K562 (cell line): ENCODE results near the gene DVL2. TPM values are rescaled to one million over a fixed set of nuclear protein-coding genes. Genes with fewer than 3 reads are reported as not detected.

Experiments
- CBFA2T2 ChIP-seq: fragments of 450-650 bp; conservative IDR thresholded peaks from 2 replicates; pipeline ENCODE4 v1.6.1; 2017; ENCODE audit warnings: mild to moderate bottlenecking
- CXXC5 ChIP-seq: fragments of 250-450 bp; sonication (Bioruptor Pico); IDR thresholded peaks from 2 replicates; pipeline ENCODE4 v1.8.0; 2022; ENCODE audit warnings: inconsistent platforms, mild to moderate bottlenecking, moderate library complexity
- ESRRA ChIP-seq: fragments of 450-650 bp; IDR thresholded peaks from 2 replicates; pipeline ENCODE4 v1.6.1; 2014; ENCODE audit warnings: low read depth, mild to moderate bottlenecking, moderate library complexity, borderline replicate concordance
- FOXA3 ChIP-seq, 2 experiments: fragments of 450-650 bp in 1 of 2; sonication (generic) in 1 of 2; formaldehyde crosslinking; IDR thresholded peaks in 1 of 2; conservative IDR thresholded peaks in 1 of 2; 2 replicates each; pipeline versions ENCODE4 v1.4.0 to v1.8.0; 2020 to 2022; ENCODE audit warnings: mild to moderate bottlenecking in 2 of 2, missing genetic modification reagents in 1 of 2
- HDAC1 ChIP-seq, 2 experiments: fragments of 450-650 bp; IDR thresholded peaks; 2 replicates each; pipeline ENCODE4 v1.6.1; 2016 to 2017; ENCODE audit warnings: inconsistent platforms in 1 of 2, mild to moderate bottlenecking in 1 of 2, moderate library complexity in 1 of 2
- L3MBTL2 ChIP-seq: fragments of 450-650 bp; IDR thresholded peaks from 2 replicates; pipeline ENCODE4 v1.6.1; 2016; ENCODE audit warnings: mild to moderate bottlenecking, moderate library complexity
- MCM7 ChIP-seq, 2 experiments: fragments of 450-650 bp; IDR thresholded peaks; 2 replicates each; pipeline ENCODE4 v1.6.1; 2016 to 2018
- MXI1 ChIP-seq: IDR thresholded peaks from 2 replicates; pipeline ENCODE4 v1.6.1; 2011; ENCODE audit warnings: low read depth, mild to moderate bottlenecking, improper control_type of control experiment, low read length
- RHOXF2B ChIP-seq: fragments of 250-450 bp; sonication (Bioruptor Pico); conservative IDR thresholded peaks from 2 replicates; pipeline ENCODE4 v1.5.1; 2021
- SIN3A ChIP-seq, 2 experiments: fragments of 150-350 bp in 1 of 2; IDR thresholded peaks; 2 replicates each; pipeline ENCODE4 v1.6.1; 2011 to 2016; ENCODE audit warnings: borderline replicate concordance in 2 of 2, low read depth in 2 of 2, low read length in 2 of 2, mild to moderate bottlenecking in 2 of 2, moderate library complexity in 2 of 2; ENCODE audit not compliant: control insufficient read depth in 1 of 2
- SRF ChIP-seq, 2 experiments: fragments of 250-450, 450-650 bp in 1 of 2; sonication (Bioruptor Pico) in 1 of 2; sonication (generic) in 1 of 2; formaldehyde crosslinking; IDR thresholded peaks; 2 replicates each; pipeline versions ENCODE4 v1.5.0 to v1.5.1; 2020 to 2022; ENCODE audit warnings: mild to moderate bottlenecking in 1 of 2, missing genetic modification reagents in 1 of 2
- STAT5B ChIP-seq: fragments of 250-450 bp; sonication (Bioruptor Pico); IDR thresholded peaks from 2 replicates; pipeline ENCODE4 v1.8.0; 2021; ENCODE audit warnings: mild to moderate bottlenecking, inconsistent platforms
- ZNF175 ChIP-seq: fragments of 200-800 bp; sonication (Bioruptor generic); IDR thresholded peaks from 2 replicates; pipeline ENCODE4 v1.6.1; 2016; ENCODE audit warnings: low read depth, mild to moderate bottlenecking, missing genetic modification characterization, missing compliant biosample characterization
- ZNF263 ChIP-seq: sonication (generic); formaldehyde crosslinking; IDR thresholded peaks from 2 replicates; pipeline ENCODE4 v1.8.0; 2022; ENCODE audit warnings: mild to moderate bottlenecking, missing genetic modification reagents, borderline replicate concordance
- polyA plus RNA-seq, 8 experiments: library from polyadenylated mRNA; depleted of rRNA in 4 of 8; stranded (reverse) in 5 of 8; unstranded in 3 of 8; fragments of >200 nt; fragmentation: Nextera tagmentation in 2 of 8; fragmentation: Illumina TruSeq in 1 of 8; extraction: Ambion mirVana in 2 of 8; extraction: Trizol in 1 of 8; gene quantifications; 2 replicates each; pipeline versions ENCODE4 v1.2.1 to v1.2.3, GENCODE V29; 2011 to 2014; ENCODE audit warnings: inconsistent platforms in 1 of 8, missing spikeins in 1 of 8
- total RNA-seq, 7 experiments: library from RNA; depleted of rRNA in 6 of 7; stranded (reverse); fragments of >200 nt in 6 of 7; fragmentation: Illumina TruSeq in 2 of 7; extraction: Trizol in 2 of 7; gene quantifications; 2 replicates each; pipeline versions ENCODE4 v1.2.1 to v1.2.3, GENCODE V29; 2011 to 2021; ENCODE audit warnings: low replicate concordance in 1 of 7
- TF ChIP-seq, protein P1 (sequence below), 3 experiments: IDR thresholded peaks in 2 of 3; conservative IDR thresholded peaks in 1 of 3; 2 replicates each; pipeline ENCODE4 v1.5.1; 2011 to 2012; ENCODE audit warnings: low read length in 3 of 3, mild to moderate bottlenecking in 3 of 3, control low read depth in 2 of 3, improper control_type of control experiment in 1 of 3, inconsistent platforms in 1 of 3, low read depth in 1 of 3, mixed read lengths in 1 of 3, moderate library complexity in 1 of 3; ENCODE audit not compliant: insufficient read depth in 2 of 3
- TF ChIP-seq, protein P2 (sequence below), 2 experiments: fragments of 450-650 bp; conservative IDR thresholded peaks; 2 replicates each; pipeline ENCODE4 v1.6.1; 2017; ENCODE audit warnings: mild to moderate bottlenecking in 2 of 2, moderate library complexity in 2 of 2
- TF ChIP-seq, protein P3 (sequence below): sonication (generic); formaldehyde crosslinking; IDR thresholded peaks from 2 replicates; pipeline ENCODE4 v1.8.0; 2022; ENCODE audit warnings: missing genetic modification reagents, mild to moderate bottlenecking, moderate library complexity, borderline replicate concordance

Gene DVL2
- total and polyA plus RNA-seq, 9 of the 15 experiments (the other 6 are each of a cell fraction or from before 2014, with no cell fraction given) = 1.3 to 49.5 (median 24.3) TPM

DNA sequence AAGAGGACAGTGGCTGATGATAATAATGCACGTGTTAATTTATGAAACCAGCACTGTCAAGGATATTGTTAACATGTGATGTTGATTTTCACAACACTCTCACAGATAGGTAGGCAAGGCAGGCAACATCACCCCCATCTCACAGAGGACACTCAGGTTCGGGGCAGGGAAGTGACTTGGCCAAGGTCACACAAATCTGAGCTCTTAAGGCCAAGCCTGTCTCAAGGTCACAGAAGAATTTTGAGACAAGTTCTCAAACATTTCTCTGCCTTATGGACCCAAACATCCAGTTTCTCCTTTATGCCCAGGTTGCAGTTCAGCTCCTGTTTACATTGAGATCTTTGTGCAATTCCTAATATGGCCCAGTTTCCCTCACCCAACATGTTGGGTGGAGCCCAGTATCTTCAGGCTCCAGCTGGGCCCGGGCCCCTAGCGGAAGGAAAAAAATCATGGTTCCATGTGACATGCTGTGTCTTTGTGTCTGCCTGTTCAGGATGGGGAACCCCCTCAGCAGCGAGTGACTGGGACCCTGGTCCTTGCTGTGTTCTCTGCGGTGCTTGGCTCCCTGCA lies 48.5 kb upstream of the DVL2 start (continued):
- 0 out of 2 replicates have a peak, but pooled peaks have one; percentile 25 for TF ChIP-seq ZNF175 (CRISPR knock-in tag)
- TF ChIP-seq, protein P1, sequence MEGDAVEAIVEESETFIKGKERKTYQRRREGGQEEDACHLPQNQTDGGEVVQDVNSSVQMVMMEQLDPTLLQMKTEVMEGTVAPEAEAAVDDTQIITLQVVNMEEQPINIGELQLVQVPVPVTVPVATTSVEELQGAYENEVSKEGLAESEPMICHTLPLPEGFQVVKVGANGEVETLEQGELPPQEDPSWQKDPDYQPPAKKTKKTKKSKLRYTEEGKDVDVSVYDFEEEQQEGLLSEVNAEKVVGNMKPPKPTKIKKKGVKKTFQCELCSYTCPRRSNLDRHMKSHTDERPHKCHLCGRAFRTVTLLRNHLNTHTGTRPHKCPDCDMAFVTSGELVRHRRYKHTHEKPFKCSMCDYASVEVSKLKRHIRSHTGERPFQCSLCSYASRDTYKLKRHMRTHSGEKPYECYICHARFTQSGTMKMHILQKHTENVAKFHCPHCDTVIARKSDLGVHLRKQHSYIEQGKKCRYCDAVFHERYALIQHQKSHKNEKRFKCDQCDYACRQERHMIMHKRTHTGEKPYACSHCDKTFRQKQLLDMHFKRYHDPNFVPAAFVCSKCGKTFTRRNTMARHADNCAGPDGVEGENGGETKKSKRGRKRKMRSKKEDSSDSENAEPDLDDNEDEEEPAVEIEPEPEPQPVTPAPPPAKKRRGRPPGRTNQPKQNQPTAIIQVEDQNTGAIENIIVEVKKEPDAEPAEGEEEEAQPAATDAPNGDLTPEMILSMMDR (IDR thresholded peaks at IDR 0.05 in 2 of 3, conservative IDR thresholded peaks at IDR 0.05 in 1 of 3; ENCODE audit: insufficient read depth in 2 of 3, low read depth in 1 of 3, low read length in 3 of 3) = peak; percentile 15 to 36 (median 27); a peak in 3 of 6 replicates
- TF ChIP-seq MCM7 (IDR thresholded peaks at IDR 0.05) = no peak
- TF ChIP-seq RHOXF2B (CRISPR knock-in tag) = no peak
- TF ChIP-seq, protein P2, sequence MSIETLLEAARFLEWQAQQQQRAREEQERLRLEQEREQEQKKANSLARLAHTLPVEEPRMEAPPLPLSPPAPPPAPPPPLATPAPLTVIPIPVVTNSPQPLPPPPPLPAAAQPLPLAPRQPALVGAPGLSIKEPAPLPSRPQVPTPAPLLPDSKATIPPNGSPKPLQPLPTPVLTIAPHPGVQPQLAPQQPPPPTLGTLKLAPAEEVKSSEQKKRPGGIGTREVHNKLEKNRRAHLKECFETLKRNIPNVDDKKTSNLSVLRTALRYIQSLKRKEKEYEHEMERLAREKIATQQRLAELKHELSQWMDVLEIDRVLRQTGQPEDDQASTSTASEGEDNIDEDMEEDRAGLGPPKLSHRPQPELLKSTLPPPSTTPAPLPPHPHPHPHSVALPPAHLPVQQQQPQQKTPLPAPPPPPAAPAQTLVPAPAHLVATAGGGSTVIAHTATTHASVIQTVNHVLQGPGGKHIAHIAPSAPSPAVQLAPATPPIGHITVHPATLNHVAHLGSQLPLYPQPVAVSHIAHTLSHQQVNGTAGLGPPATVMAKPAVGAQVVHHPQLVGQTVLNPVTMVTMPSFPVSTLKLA (conservative IDR thresholded peaks at IDR 0.05) = peak; percentile 31 to 69; a peak in 1 of 4 replicates
- TF ChIP-seq CBFA2T2 = 0 out of 2 replicates have a peak, but pooled peaks have one; percentile 30
- TF ChIP-seq CXXC5 = no peak
- TF ChIP-seq SIN3A (IDR thresholded peaks at IDR 0.05; ENCODE audit: borderline replicate concordance in 2 of 2, control insufficient read depth in 1 of 2, low read depth in 2 of 2, low read length in 2 of 2) = peak in 1 of 2 experiments; percentile 35; a peak in 1 of 4 replicates
- TF ChIP-seq, protein P3, sequence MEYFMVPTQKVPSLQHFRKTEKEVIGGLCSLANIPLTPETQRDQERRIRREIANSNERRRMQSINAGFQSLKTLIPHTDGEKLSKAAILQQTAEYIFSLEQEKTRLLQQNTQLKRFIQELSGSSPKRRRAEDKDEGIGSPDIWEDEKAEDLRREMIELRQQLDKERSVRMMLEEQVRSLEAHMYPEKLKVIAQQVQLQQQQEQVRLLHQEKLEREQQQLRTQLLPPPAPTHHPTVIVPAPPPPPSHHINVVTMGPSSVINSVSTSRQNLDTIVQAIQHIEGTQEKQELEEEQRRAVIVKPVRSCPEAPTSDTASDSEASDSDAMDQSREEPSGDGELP (CRISPR knock-in tag) = peak; percentile 97
- TF ChIP-seq ESRRA = peak; percentile 73; the same call in 1 of the 2 replicates
- TF ChIP-seq FOXA3 (CRISPR knock-in tag; conservative IDR thresholded peaks at IDR 0.05 in 1 of 2, IDR thresholded peaks at IDR 0.05 in 1 of 2) = peak; percentile 48 to 70; a peak in 2 of 4 replicates
- no peak for TF ChIP-seq MXI1
- TF ChIP-seq STAT5B (CRISPR knock-in tag) = no peak
- peak; percentile 23; the same call in 1 of the 2 replicates for TF ChIP-seq L3MBTL2
- TF ChIP-seq HDAC1 (IDR thresholded peaks at IDR 0.05) = 0 out of 4 replicates have a peak, but pooled peaks of 1 of the 2 experiments have one; percentile 9
- peak in 1 of 2 experiments; percentile 93; a peak in 2 of 4 replicates for TF ChIP-seq SRF (CRISPR knock-in tag; IDR thresholded peaks at IDR 0.05)
- TF ChIP-seq ZNF263 (CRISPR knock-in tag) = no peak
